ENCODE results near the gene KDM5A.

DNA sequence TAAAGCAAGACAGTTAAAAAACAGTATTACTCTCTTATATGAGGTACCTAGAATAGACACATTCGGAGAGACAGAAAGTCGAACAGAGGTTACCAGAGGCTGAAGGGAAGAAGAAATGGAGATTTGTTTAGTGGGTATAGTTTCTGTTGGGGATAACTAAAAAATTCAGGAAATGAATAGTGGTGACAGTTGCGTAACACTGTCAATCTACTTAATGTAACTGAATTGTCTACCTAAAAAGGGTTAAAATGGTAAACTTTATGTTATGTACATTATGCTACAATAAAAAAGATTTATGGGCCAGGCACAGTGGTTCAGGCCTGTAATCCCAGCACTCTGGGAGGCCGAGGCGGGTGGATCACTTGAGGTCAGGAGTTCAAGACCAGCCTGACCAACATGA is 95.9 kb downstream of the KDM5A start:
- TF ChIP-seq NR3C1 (IDR thresholded peaks at IDR 0.05) (no peak), CTCF (IDR thresholded peaks at IDR 0.05) (no peak), POLR2A (IDR thresholded peaks at IDR 0.05; ENCODE audit: low read length) (no peak), CBX8 (IDR thresholded peaks at IDR 0.05) (no peak)
- TF ChIP-seq, protein P1, sequence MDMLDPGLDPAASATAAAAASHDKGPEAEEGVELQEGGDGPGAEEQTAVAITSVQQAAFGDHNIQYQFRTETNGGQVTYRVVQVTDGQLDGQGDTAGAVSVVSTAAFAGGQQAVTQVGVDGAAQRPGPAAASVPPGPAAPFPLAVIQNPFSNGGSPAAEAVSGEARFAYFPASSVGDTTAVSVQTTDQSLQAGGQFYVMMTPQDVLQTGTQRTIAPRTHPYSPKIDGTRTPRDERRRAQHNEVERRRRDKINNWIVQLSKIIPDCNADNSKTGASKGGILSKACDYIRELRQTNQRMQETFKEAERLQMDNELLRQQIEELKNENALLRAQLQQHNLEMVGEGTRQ (IDR thresholded peaks at IDR 0.05), result no peak
